GM11168 (cell line): Measurements from ENCODE around the gene CACNA1H.
"Not testable (repeated sequence)": the region's sequence is repeated elsewhere in the genome, so short reads cannot be mapped to it uniquely, and the experiment has no call there.

ENCODE experiments used
- in situ Hi-C: fragments of 300-500 bp; cut with MboI; formaldehyde crosslinking; loops from one replicate; pipeline ENCODE4 v1.12.0; 2022; ENCODE audit warnings: low sequenced_read_pairs; ENCODE audit not compliant: unreplicated experiment

The CACNA1H gene

GRCh38 chr16:1220841-1221627 lies 68.1 kb downstream of the CACNA1H start:
- in situ Hi-C loops: no loop called here

- in situ Hi-C loops: no loop called here
Measured at GRCh38 chr16:1221628-1222552, 69.0 kb downstream of the CACNA1H start.

DNA sequence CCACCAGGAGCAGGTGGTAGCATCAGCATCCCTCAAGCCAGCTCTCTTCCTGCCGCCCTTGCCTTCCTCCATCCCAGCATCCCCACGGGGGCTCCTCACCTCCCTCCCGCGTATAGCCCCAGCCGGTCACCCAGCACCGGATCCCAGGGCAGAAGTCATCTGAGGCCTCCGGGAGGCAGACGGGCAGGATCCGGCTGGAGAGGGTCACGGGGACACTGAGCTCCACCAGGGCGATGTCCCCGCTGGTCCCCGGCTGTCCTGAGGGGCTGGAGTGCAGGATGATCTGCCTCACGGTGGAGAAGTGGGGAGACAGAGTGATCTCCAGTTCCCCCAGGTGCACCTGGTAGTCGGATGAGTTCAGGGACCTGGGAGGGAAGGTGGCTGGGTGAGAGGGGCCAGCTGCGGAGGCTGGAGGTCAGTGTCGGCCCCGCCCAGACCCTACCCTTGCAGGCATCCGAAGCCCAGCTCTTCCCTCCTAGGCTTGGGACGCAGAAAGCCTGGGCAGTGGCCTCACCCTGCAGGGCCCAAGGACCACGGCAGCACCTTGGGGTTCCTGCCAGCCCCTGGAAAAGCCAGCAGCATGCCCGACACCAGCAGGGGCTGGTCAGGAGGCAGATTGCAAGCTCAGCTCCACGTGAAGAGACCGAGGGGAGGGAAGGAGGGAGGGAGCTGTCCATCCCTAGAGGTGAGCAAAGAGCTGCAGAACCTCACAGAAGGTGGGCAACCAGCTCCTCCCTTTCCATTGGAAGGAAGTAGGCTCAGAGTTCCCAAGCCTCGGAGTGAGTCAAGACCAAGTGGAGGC lies 69.8 kb downstream of the CACNA1H start:
- in situ Hi-C loops: no loop called here

DNA sequence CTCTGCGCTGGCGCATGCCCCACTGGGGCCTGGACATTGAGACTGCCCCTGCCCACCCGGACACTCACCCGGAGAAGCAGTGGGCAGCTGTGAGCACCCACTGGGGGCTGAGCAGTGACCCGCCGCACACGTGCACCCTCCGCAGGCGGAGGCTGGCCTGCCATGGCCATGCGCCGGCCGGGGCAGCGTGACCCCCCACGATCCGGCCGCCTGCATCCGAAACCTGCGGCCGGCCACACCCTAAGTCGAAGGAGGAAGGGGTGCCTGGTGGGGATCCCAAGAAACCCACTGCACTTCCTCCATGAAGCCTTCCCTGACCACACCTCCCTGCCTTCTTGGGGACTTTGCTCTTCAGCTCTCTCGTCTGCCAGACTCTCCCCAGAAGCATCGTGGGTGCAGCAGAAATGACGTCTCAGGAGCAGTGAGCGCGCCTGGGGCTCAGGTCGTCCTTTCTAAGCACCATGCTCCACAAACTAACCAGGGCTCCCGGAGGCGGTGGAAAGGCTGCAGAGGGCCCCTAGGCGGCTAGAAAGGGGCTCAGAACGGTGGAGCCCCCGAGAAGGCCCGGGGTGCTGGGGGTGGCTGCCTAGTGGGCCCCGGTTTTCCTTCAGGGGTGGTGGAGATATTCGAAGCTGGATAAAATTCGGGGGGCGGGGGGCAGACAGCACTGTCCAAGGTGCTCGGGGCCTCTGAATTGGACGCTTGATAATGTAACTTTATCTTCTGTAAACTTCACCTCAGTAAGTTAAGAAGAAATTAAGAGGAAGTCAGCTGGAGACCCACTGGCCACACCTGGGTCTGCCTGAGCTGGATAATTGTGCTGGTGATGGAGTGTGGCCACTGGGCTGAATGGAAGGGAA lies 70.7 kb downstream of the CACNA1H start:
- in situ Hi-C loops: no loop called here

DNA sequence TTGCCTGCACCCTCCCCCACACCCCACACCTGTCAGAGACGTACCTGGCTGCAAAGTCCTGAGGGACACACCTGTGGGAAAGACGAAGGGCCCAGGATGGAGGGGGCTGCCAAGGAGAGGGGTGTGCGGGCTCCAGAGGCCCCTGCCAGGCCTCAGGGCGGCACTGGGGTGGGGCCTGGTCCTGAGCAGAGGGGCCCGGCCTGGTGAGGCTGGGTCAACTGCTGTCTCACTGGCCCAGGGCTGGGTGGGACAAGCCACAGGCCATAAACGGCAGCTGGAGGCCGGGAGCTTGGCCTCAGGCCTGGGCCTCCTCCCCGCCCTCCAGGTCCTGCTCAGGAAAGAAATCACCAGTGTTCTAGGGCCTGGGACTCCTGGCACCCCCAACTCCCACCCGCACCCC lies 71.7 kb downstream of the CACNA1H start:
- in situ Hi-C loops: no loop called here

- in situ Hi-C loops: no loop called here
Measured at GRCh38 chr16:1225051-1225451, 72.1 kb downstream of the CACNA1H start, which contains the start of gene TPSG1. Gene TPSG1, minus strand, starts transcription at chr16:1225268. Its CDS starts 16 bp downstream, at chr16:1225252.

- in situ Hi-C loops: not testable (repeated sequence)
Measured at GRCh38 chr16:1225728-1226311, 72.9 kb downstream of the CACNA1H start.

DNA sequence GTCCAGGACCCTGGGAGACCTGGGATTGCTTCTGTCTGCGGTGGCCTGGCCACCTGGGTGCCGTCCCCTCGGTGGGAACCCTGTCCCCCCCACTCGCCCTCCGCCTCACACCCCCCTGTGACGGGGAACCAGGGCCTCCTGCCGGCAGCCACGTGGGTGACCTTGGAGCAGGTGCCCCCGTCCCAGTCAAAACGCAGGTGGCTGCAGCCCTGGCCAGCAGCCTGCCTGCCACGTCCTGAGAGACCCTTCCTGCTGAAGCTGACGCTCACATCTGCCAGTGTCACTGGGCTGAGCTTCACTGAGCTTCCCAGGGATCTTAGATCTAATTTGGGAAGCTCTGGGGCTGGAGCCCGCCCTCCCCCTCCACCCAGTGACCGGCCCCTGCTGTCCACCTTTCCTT lies 73.8 kb downstream of the CACNA1H start:
- in situ Hi-C loops: not testable (repeated sequence)

GRCh38 chr16:1228227-1228626 lies 75.3 kb downstream of the CACNA1H start:
- in situ Hi-C loops: not testable (repeated sequence)

DNA sequence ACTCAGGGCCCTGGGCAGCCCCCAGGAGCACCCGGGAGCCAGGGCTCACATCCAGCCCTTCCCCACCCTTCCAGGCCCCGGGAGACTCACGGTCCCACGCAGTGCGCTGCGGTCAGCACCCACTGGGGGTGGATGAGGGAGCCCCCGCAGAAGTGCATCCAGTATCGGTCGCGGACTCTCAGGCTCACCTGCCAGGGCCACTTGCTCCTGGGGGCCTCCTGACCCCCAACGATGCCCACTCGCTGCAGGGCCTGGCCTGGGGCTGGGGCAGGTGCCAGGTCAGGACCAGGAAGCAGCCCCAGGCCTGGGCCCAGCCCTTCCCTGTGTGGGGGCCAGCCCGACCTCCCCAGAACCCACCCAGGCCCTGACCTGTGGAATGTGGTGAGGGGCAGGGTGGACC lies 76.6 kb downstream of the CACNA1H start:
- in situ Hi-C loops: not testable (repeated sequence)

DNA sequence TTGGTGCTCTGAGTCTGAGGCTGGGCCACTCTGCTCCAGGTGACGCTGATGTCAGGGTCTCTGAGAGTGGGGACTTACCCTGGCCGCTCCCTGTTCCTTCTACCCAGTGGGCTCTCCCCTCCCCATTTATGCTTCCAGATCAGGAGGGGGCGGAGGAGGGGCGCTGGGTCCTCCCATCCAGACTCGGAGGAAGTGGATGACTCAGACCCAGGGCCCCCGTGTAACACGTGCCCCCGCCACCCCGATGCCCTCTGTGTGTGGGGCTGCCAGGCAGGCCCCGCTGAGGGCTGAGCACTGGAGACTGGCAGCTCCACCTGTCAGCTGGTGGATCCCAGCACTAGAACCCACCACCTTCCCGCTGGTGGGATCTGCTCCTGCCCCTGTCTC lies 77.2 kb downstream of the CACNA1H start, which contains the start of gene TPSB2:
TPSB2 (minus strand) TSS at position 101 of the 387 bp plus-strand sequence. CDS start 233 bp downstream, outside the sequence.
- in situ Hi-C loops: not testable (repeated sequence)

GRCh38 chr16:1230471-1231212 lies 77.7 kb downstream of the CACNA1H start:
- in situ Hi-C loops: not testable (repeated sequence)

GRCh38 chr16:1231301-1231700 lies 78.4 kb downstream of the CACNA1H start:
- in situ Hi-C loops: not testable (repeated sequence)

- in situ Hi-C loops: not testable (repeated sequence)
Measured at GRCh38 chr16:1232049-1232748, 79.3 kb downstream of the CACNA1H start.

DNA sequence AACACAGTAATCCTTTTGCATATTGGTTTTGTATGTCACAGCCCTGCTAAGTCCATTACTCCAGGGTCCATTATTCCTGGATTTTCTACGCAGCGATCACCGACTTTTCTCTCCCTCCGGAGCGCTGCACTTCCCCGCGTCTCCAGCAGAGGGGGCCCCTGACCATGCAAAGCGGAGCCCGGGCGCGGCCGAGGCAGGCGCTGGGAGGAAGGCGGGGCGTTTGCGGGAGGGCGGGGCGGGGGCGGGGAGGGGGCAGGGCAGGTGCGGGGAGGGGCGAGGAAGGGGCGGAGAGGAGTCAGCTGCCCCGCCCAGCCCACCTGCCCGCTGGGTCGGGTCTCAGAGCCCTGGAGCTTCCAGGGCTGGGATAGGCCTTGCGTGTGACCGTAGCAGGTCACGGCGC lies 83.8 kb downstream of the CACNA1H start:
- in situ Hi-C loops: not testable (repeated sequence)

DNA sequence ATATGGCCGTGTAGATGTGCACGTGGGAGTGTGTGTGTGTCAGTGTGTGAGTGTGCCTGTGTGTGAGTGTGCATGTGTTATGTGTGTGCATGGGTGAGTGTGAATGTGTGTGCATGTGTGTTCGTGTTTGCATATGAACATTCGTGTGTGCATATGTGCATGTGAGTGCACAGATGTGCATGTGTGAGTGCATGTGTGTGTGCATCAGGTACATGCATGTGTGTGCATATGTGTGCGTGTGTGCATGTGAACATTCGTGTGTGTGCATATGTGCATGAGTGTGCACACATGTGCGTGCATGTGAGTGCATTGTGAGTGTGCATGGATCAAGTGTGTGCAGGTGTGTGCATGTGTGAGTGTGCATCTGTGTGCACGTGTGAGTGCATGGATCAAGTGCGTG lies 85.1 kb downstream of the CACNA1H start:
- in situ Hi-C loops: no loop called here

GRCh38 chr16:1238909-1239308 lies 86.0 kb downstream of the CACNA1H start:
- in situ Hi-C loops: not testable (repeated sequence)

- in situ Hi-C loops: not testable (repeated sequence)
Measured at GRCh38 chr16:1239575-1239974, 86.7 kb downstream of the CACNA1H start.
